K562 (cell line): ENCODE results near the gene MEAK7. TPM values are rescaled to one million over a fixed set of nuclear protein-coding genes. Genes with fewer than 3 reads are reported as not detected.
A peak's percentile ranks its signal among the peaks of the same experiment; 100 is the strongest.

Experiments
- HDAC8 ChIP-seq: fragments of 450-650 bp; IDR thresholded peaks from 2 replicates; pipeline ENCODE4 v1.6.1; 2016; ENCODE audit warnings: mild to moderate bottlenecking, missing genetic modification characterization, moderate library complexity, missing compliant biosample characterization
- JUN ChIP-seq, 2 experiments: sonication (generic) in 1 of 2; formaldehyde crosslinking in 1 of 2; IDR thresholded peaks; 2 replicates each; pipeline versions ENCODE4 v1.6.1 to v1.8.0; 2012 to 2022; ENCODE audit warnings: borderline replicate concordance in 2 of 2, mild to moderate bottlenecking in 2 of 2, improper control_type of control experiment in 1 of 2, low read depth in 1 of 2, low read length in 1 of 2, missing genetic modification reagents in 1 of 2
- JUND ChIP-seq, 2 experiments: IDR thresholded peaks; 2 replicates in 1 of 2; 3 replicates in 1 of 2; pipeline ENCODE4 v1.6.1; 2011; ENCODE audit warnings: borderline replicate concordance in 2 of 2, low read depth in 2 of 2, low read length in 2 of 2, improper control_type of control experiment in 1 of 2, missing biosample characterization in 1 of 2, missing genetic modification characterization in 1 of 2, missing genetic modification reagents in 1 of 2
- NFIC ChIP-seq: fragments of 450-650 bp; IDR thresholded peaks from 2 replicates; pipeline ENCODE4 v1.6.1; 2017; ENCODE audit warnings: mild to moderate bottlenecking, inconsistent platforms
- RBFOX2 ChIP-seq: fragments of 200-400 bp; formaldehyde crosslinking; IDR thresholded peaks from 2 replicates; pipeline ENCODE4 v1.6.1; 2017; ENCODE audit warnings: low read depth, mild to moderate bottlenecking, low read length, moderate library complexity
- RFX1 ChIP-seq: fragments of 450-650 bp; IDR thresholded peaks from 2 replicates; pipeline ENCODE4 v1.6.1; 2016; ENCODE audit warnings: mild to moderate bottlenecking, moderate library complexity
- SAP30 ChIP-seq: fragments of 200-600 bp; sonication (generic); IDR thresholded peaks from 2 replicates; pipeline ENCODE4 v1.6.1; 2012; ENCODE audit warnings: borderline replicate concordance, low read depth, mild to moderate bottlenecking, moderate library complexity, low read length, control low read depth, inconsistent platforms; ENCODE audit not compliant: insufficient read depth, poor library complexity, severe bottlenecking
- SMARCE1 ChIP-seq: fragments of 450-650 bp; IDR thresholded peaks from 2 replicates; pipeline ENCODE4 v1.7.1; 2016; ENCODE audit warnings: mild to moderate bottlenecking
- SMC3 ChIP-seq: conservative IDR thresholded peaks from 2 replicates; pipeline ENCODE4 v1.6.1; 2011; ENCODE audit warnings: low read depth, low read length, improper control_type of control experiment; ENCODE audit not compliant: insufficient read depth
- SUPT5H ChIP-seq: fragments of 450-650 bp; IDR thresholded peaks from 2 replicates; pipeline ENCODE4 v1.6.1; 2016
- TFAP4 ChIP-seq: sonication (generic); formaldehyde crosslinking; IDR thresholded peaks from 2 replicates; pipeline ENCODE4 v1.8.0; 2022; ENCODE audit warnings: missing genetic modification reagents, mild to moderate bottlenecking, moderate library complexity, borderline replicate concordance
- U2AF2 ChIP-seq: fragments of 200-400 bp; formaldehyde crosslinking; optimal IDR thresholded peaks from 2 replicates; pipeline ENCODE3; 2017; ENCODE audit warnings: low read depth, mild to moderate bottlenecking, low read length
- VEZF1 ChIP-seq: fragments of 200-800 bp; sonication (Bioruptor generic); IDR thresholded peaks from 2 replicates; pipeline ENCODE4 v1.6.1; 2017; ENCODE audit warnings: missing genetic modification characterization, missing compliant biosample characterization
- ZBTB26 ChIP-seq: fragments of 450-650 bp; formaldehyde crosslinking; IDR thresholded peaks from 2 replicates; pipeline ENCODE4 v1.4.0; 2022; ENCODE audit warnings: missing genetic modification characterization
- ZNF282 ChIP-seq: sonication (generic); formaldehyde crosslinking; IDR thresholded peaks from 2 replicates; pipeline ENCODE4 v1.8.1; 2023; ENCODE audit warnings: missing genetic modification reagents
- ZNF583 ChIP-seq: fragments of 250-450 bp; sonication (Bioruptor Pico); IDR thresholded peaks from 2 replicates; pipeline ENCODE4 v1.4.0; 2020
- ZNF592 ChIP-seq: fragments of 450-650 bp; IDR thresholded peaks from 2 replicates; pipeline ENCODE4 v1.6.1; 2017; ENCODE audit warnings: antibody characterized with exemption, mild to moderate bottlenecking
- polyA plus RNA-seq, 8 experiments: library from polyadenylated mRNA; depleted of rRNA in 4 of 8; stranded (reverse) in 5 of 8; unstranded in 3 of 8; fragments of >200 nt; fragmentation: Nextera tagmentation in 2 of 8; fragmentation: Illumina TruSeq in 1 of 8; extraction: Ambion mirVana in 2 of 8; extraction: Trizol in 1 of 8; gene quantifications; 2 replicates each; pipeline versions ENCODE4 v1.2.1 to v1.2.3, GENCODE V29; 2011 to 2014; ENCODE audit warnings: inconsistent platforms in 1 of 8, missing spikeins in 1 of 8
- total RNA-seq, 7 experiments: library from RNA; depleted of rRNA in 6 of 7; stranded (reverse); fragments of >200 nt in 6 of 7; fragmentation: Illumina TruSeq in 2 of 7; extraction: Trizol in 2 of 7; gene quantifications; 2 replicates each; pipeline versions ENCODE4 v1.2.1 to v1.2.3, GENCODE V29; 2011 to 2021; ENCODE audit warnings: low replicate concordance in 1 of 7

MEAK7 gene
- total and polyA plus RNA-seq, 9 of the 15 experiments (the other 6 are each of a cell fraction or from before 2014, with no cell fraction given): 1.4 to 14.5 (median 6.3) TPM

- 0 out of 2 replicates have a peak, but pooled peaks have one; percentile 34 for TF ChIP-seq ZBTB26
- TF ChIP-seq VEZF1 (CRISPR knock-in tag): peak; percentile 90
- TF ChIP-seq SAP30: peak; percentile 58
- TF ChIP-seq RFX1: peak; percentile 100
- TF ChIP-seq TFAP4 (CRISPR knock-in tag): peak; percentile 88
- 0 out of 2 replicates have a peak, but pooled peaks have one; percentile 17 for TF ChIP-seq NFIC
- TF ChIP-seq SUPT5H: peak; percentile 88
- TF ChIP-seq JUND (IDR thresholded peaks at IDR 0.05; ENCODE audit: borderline replicate concordance, low read depth, low read length): peak; percentile 65
- peak; percentile 62; the same call in 1 of the 3 replicates for TF ChIP-seq JUND (tag; IDR thresholded peaks at IDR 0.05; ENCODE audit: borderline replicate concordance, low read depth, low read length)
- no peak for TF ChIP-seq U2AF2
- peak; percentile 61 for TF ChIP-seq JUN (IDR thresholded peaks at IDR 0.05; ENCODE audit: borderline replicate concordance, low read depth, low read length)
- TF ChIP-seq JUN (CRISPR knock-in tag; IDR thresholded peaks at IDR 0.05; ENCODE audit: borderline replicate concordance): peak; percentile 77; the same call in 1 of the 2 replicates
- TF ChIP-seq SMC3: 0 out of 2 replicates have a peak, but pooled peaks have one; percentile 3
- TF ChIP-seq ZNF282: no peak
- TF ChIP-seq ZNF583 (CRISPR knock-in tag): no peak
- TF ChIP-seq HDAC8 (tag): peak; percentile 63; the same call in 1 of the 2 replicates
- peak; percentile 91 for TF ChIP-seq RBFOX2
- TF ChIP-seq ZNF592: peak; percentile 54; the same call in 1 of the 2 replicates
- TF ChIP-seq SMARCE1: peak; percentile 57
Measured at GRCh38 chr16:84504420-84505248, at the start of gene MEAK7 (continued).
